CD4-positive, alpha-beta T cell treated with Interleukin-4 for 4 hours (primary cell): ENCODE results near the gene MAP3K6.
A peak's percentile ranks its signal among the peaks of the same experiment; 100 is the strongest.

ENCODE experiments used
- DNase-seq: peaks from one replicate; pipeline ENCODE4 v3.0.0-alpha.2; 2020

The MAP3K6 gene

DNA sequence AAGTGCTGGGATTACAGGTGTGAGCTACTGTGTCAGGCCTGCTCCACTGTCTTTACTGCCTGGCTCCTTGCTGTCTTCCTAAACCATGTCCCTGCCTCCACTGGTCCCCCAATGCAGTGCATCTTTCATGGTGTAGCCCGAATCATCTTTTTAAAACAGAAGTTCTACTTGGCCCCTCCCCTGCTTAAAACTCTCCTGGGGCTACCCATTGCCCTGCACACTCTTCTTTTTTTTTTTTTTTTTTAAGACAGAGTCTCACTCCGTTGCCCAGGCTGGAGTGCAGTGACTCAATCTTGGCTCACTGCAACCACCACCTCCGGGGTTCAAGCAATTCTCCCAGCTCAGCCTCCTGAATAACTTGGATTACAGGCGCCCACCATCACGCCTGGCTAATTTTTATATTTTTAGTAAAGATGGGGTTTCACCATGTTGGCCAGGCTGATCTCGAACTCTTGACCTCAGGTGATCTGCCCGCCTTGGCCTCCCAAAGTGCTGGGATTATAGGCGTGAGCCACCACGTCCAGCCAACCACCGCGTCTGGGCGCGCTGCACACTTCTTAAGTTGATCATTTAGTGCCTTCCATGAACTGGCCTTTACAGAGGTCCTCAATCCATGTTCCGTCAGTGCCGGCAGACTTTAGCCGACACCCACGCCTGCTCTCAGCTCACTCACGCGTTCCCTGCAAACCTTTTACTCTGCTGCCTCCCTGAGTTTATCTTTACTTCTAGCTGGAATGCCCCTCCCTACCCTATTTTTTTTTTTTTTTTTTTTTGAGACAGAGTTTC lies 5.5 kb upstream of the MAP3K6 start:
- DNase-seq, result no peak

DNA sequence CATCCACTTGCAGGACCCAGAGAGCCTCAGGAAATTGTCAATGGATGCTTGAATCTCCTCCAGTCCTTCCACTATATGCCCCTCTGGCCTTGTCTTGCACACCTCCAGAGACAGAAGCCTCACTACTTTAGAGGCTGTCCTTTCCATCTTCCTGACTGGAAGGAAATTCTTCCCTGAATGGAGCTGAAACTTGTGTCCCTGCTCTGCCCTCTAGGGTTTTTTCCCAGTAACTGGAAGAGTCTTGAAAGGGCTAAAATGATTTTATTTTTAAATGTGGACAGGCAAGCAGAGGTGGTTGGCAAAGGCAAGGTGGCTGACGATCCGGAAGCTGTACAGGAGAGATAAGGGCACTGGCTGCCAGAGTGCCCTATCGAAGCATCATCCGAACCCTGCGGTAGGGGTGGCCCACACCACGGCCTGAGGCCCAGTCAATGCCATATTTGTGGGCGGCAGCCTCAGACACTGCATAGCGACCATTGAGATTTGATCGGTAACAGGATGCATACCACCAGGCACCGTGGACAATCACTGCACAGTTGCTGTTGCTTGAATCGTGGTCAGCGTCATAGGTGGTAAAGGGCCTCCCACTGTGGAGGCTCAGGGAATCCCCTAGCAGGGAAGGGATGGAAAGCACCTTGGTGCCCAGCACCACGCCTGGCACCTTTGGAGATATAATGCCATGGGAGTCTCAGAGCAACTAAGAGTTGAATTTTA lies 2.3 kb upstream of the MAP3K6 start:
- DNase-seq, result no peak

DNA sequence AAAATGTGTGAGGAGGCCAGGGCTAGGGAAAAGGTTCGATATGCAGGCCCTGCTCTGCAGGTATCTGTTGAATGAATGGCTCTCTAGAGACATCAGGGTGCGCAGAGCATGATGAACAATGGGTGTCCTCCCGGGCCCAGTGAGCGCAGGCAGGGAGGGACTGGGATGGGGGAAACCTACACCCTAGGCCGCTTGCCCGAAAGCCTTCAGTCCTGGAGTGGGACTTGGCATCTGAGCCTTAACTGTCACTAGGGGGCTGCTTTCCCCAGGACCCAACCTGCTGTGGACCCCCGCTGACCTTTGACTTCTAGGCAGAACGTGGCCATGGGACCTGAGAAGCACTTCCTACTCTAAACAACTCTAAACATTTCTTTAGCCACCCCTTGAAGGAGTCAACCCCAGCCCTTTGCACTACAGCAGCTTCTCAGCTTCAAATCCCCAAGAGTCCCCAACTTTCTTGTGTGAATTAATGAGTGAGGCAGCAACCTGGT lies 444 bp upstream of the MAP3K6 start:
- no peak for DNase-seq

DNA sequence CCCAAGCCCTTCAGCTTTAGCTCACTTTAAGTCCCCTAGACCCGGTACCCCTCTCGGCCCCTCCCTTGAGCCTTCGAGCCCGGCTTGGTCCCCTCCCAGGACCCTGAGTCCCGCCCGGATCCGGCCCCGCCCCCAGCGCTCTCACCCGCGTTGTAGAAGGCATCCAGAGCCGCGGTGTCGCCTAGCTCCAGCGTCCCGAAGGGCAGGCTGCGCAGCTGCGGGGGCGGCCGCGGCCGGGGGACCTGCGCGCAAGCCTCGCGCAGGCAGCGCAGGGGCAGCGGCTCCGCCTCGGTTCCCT lies 699 bp downstream of the MAP3K6 start:
- peak; percentile 62 for DNase-seq

DNA sequence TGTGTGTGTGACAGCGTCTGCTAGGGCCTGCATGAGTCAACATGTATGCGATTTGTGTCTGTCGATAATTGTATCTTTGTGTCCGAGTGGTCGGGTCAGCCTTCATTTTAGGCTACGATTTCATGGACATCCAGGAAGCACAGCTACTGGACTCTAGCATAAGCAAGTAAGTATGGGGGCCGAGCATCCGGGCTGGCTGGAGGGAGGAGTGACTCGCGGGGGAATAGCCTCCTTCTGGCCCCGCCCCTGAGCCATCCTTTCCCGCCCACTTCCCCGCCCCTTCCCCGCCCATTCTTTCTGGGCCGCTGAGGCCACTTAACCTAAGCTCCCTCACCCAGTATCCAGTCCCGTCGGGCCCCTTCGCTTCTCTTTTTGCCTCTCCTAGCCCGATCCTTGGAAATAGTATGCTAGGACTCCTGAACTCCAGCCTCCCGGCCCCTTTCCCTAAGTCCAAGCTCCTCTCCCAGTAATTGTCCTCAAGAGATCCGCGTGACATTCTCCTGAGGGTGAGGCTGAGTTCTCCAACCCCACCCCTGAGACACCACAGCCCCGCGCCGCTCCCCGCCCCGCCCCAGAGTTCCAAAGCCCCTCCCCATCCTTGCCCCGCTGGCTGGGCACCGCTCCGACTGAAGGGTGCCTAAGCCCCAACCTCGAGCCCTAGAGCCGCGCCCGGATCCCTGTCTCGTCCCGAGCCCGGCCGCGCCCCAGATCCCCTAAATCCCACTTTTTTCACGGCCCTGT lies 1.2 kb downstream of the MAP3K6 start:
- DNase-seq, result peak; percentile 70

DNA sequence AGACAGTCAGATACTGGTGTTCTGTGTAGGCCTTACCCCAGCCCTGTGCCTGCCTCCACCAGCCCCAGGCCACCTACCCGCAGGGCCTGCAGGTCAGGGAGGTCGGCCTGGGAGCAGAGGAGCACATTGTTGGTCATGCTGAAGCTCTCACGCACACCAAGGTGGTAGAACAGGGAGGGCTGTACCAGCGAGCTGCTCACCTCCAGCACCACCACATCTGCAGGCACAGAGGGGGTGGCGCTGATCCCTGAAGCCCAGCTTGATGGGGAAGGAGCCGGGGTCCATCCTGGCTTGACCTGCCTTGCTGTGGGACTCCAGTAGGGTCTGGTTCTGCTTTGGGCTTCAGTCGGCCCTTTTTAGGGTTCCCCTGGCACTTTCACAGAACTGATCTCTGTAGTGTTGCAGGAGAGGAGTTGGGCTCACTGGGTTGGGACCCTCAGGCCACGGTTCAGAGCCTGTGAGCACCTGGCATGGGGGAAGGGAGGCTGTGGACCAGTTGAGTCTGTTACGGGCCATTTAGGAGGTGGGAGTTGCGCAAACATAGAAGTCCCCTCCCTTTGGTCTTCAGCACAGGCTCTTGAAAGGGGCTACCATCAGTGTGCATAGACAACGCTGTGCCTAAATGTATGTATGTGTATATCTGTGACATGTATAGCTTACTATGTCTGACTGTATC lies 1.9 kb downstream of the MAP3K6 start:
- DNase-seq, result no peak

DNA sequence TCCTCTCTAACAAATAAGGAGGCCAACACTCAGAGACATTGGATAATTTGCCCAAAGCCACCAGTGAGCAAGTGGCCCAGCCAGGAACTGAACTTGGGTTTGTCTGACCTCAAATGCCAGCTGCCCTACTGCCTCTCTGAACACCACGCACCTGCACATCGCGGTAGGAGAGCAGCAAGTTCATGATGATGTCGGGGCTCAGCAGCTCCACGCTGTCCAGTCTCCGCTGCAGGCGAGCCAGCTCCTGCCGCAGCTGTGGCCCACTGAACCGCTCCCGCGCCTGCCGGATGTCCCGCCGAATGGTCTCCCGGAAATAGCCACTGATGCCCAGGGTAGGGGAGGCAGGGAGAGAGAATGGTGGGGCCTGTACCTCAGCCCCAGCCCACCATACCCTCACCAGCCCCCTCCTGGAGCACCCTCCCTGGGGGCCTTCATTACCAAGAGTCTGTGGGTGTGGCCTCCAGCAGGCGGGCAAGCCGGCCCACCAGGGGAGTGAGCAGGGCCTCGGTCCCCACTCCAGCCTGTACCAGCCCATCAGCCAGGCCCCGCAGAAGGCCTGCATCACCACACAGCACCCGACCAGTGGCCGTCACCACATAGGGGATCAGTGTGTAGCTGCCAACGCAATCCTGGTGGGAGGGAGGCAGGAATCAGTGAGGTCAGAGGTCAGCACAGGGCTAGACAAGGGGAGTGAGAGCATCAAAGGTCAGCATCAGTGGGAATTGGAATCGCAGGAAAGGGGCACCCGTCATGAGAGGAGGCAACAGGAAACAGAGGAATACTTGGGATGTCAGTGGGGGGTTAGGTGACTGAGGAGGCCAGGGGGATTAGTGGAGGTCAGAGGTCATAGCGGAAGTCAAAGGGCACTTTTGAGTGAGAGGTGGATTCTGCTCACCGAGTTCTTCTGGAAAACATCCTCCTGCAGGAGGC lies 2.7 kb downstream of the MAP3K6 start:
- DNase-seq, result no peak

DNA sequence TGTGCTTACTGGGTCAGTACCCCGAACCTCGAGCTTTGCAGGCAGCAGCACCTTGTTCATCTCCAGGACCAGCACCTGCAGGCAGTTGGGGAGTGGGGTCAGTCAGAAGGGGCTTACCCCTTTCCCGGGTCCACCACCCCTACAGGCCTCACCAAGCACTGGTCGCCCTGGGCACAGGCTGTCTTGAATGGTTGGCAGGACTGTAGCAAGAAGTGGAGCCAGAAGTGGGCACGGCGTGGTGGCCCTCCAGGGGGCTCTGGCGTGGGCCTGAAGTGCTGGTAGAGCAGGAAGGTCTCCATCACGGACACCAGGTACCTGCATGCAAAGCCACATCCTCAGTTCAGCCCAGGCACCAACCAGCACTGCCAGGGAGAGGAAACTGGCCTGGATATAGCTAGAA lies 5.2 kb downstream of the MAP3K6 start:
- DNase-seq, result no peak

DNA sequence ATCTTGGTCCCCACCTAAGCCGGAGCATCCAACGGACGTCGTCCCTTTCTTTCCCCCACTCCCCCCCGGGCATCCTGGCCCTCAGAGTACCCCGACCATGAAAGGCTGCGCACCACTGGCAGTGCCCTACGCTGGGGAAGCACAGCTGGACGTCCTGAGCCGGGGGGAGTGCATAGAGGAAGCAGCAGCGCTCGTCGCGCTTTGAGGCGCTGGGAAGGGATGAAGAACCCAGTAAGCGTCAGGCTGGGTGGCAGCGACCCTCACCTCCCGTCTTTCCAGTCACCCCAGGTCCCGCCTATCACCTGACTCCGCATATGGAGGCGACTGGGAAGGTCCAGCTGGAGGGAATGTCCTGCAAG lies 5.7 kb downstream of the MAP3K6 start:
- DNase-seq, result no peak

DNA sequence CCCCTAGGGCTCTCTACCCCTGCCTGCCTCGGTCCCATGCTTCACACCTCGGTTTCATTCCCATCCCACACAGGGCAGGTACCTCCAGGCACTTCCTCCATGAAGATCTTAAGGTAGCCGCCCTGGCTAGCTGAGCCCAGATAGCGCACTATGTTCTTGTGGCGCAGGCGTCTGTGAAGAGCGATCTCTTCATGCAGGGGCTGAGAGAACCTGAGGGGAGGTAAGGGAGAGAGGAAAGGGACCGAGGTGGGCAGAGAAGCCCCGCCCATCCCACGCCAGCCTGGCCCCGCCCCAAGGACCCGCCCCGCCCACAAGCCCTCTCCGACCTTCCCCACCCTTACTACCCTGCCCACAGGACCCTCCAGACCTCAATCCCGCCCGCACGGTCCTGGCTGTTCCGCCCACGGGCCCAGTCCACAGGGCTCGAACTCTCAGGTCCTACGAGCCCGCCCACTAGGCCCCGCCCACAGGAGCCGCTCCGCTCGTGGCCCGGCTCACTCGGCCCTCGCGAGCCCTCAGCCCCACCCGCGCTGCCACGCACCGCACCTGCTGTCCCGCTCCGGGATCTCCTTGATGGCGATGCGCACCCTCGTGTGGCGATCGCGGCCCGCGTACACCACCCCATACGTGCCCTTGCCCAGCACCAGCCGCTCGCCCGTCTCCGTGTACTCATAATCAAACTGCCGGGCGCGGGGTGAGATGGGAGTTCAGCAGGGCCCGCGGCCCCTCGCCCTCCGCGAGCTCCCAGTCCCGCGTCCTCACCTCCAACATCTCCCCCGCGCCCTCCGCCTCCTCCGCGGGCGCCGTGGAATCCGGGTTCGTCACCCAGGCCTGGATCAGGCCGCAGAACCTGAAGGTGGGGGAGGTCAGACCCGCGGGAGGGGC lies 6.4 kb downstream of the MAP3K6 start:
- no peak for DNase-seq

DNA sequence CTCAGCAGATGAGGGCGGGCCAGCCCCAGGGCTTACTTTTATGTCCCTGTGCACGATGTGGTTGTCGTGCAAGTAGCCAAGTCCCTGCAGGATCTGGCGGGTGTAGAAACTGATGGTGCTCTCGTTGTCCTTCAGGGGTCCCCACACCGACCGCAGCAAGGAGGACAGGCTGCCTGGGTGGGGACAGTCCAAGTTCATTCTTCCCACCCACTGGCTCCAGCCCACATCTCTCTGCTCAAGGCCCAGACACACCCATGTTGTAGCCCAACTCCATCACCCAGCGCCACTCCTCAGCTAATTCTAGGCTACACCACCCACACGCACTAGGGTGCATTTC lies 7.0 kb downstream of the MAP3K6 start:
- DNase-seq, result no peak

DNA sequence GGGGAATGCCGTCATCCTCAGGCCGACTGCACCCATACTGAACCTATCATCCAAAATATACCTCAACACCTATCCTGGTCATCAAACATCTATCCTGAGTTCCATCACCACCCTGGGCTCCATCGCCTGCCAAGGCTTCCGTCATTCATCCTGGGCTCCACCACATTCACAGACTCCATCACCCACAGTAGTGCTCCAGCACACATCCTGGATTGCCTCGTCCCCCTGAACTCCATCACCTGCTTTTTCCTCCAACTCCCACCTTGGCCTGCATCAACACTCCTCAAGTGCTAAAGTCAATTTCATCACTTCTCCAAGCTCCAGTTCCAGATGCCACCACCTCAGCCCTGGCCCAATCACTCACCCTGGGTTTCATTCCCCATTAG lies 7.8 kb downstream of the MAP3K6 start:
- DNase-seq, result no peak

DNA sequence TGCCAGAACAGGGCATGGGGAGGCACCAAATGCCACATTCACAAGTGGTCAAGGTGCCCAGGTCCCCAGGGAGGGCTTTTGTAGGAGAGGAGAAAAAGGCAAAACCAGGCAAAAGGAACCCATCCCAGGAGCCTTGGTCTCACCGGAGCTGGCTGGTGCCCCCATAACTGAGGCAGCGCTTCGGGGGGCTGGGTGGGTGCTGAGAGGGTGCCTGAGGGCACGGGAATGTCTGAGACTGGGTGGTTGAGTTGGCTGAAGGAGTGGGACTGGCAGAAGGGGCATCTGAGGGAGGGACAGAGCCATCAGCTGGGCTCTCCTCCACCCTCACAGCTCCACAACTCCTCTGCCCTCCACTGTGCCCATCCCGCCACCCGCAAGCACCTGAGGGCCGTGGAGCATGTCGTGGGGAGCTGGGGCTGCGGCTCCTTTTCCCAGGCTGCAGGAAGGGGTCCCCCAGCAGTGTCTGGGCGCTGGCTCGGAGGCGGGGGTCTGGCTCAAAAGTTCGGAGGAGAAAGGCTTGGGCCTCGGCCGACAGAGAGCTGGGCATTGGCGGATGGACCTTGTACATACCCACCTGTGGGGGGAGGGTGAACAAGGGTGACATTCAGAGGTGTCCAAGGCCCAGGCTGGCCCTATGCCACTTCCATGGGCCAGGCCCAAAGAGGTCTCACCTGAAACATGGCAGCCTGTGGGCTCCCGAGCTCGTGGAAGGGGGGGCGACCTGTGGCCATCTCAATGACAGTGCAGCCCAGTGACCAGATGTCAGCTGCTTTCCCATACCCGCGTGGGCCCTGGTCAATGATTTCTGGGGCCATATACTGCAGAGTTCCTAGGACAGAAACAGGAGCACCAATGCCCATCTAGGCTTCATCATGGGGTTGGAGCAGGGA lies 8.5 kb downstream of the MAP3K6 start:
- no peak for DNase-seq

DNA sequence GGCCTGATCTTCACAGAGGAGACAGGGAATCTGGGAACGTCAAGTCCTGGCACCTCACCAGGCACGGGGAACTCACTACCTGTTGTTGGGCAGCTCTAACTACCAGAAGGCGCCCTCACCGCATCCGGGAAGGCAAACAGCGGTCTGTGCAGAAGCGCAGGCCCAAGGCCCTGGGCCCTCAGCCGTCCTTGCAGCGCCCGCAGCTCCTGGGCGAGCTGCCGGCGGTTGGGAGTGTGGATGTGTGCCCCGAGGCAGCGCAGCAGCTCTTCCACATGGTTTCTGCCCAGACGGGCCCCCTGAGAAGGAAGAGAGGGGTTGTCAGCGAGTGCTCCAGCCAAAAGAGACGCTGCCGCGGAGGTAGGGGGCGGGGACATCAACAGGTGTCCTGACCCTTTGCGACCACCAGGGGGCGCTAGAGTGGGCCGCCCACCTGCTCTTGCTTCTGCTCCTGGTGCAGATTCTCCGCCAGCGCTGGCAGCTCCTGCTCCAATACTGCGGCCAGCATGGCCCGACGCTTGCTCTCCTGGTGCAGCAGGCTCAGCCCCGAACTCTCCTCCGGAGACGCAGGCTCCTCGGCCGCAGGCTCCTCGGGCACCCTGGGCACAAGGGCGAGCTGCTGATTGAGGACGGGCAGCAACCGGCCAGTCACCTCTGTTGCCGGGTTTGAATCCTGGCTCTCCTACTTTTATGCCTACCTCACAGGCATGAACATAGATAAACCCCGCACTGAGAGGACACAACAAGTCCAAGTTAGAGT lies 9.3 kb downstream of the MAP3K6 start:
- DNase-seq, result peak; percentile 75

DNA sequence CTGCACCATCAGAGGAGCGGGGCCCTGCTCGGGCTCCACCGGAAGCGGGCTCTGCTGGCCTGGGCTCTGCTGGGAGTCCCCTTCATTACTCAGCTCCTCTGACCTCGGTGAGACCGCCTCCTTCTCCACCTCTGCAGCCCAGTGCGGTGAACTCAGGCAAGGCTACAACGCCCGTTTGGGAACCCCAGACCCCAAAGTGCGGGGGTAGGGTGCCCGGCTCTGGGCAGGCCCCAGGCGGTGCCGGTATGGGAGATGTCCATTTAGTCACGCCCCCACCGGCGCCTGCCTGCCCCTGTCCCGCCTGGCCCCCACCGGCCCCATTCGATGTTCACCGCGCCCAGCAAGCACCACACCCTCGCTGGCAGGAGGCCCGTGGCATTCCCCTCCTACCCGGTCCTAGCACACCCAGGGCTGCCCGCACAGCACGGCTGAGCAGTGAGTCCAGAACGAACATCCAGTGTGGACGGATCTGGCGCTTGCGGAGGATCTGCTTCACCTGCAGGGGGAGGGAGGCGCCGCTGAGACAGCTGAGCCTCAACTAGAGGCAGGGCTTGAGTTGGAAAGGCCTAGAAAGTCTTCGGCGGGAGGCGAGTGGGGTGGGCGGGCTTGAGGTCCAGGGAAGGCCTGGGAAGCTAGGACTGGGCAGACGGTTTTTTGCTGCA lies 10.0 kb downstream of the MAP3K6 start:
- DNase-seq, result peak; percentile 54

DNA sequence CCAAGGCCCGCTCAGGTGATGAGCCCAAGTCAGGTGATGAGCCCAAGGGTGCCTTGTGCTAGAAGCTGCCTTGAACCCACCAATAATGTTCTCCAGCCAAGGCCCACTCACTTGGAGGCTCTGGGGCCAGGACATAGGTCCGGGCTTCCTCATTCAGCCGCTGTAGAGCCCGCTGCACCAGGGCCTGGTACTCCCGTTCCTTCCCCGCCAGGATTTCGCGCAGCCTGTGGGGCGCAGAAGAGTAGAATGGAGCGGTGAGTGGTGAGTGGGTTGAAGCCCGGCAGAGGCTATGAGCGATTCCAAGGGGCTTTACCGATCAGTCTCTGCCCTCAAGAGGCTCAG lies 10.5 kb downstream of the MAP3K6 start:
- no peak for DNase-seq

DNA sequence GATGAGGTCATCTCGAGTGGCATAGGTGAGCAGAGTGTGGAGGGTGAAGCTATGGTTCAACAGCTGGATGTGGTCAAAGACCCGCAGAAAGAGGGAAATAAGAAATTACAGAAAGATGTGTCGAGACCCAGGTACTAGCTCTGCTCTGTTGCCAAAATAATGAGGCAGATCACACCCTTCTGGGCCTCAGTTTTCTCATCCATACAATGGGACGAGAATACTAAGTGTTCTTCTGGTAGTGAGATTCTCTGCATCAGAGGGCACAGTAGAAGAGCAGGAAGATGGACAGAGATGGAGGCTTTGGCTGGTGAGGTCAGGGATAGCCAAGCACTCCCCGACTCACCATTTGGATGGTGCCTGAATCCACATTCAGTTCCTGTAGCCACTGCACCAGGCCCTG lies 11.1 kb downstream of the MAP3K6 start:
- DNase-seq, result no peak

DNA sequence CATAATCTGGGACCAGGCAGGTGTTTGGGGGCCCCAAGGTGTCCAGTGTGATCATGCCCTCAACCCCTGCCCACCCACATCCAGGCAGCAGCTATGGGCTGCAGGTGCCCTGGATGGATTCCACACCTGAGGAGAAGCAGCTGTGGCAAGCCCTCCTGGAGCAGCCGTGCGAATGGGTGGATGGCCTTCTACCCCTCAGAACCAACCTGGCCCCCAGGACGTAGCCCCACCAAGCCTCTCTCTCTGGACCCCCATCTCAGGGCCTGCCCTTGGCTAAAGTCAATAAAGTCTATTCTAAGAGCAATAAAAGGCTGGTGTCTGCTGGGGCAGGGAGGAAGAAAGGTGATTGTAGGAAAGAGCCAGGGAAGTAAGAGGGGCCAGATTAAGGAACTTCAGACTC lies 13.1 kb downstream of the MAP3K6 start:
- no peak for DNase-seq

DNA sequence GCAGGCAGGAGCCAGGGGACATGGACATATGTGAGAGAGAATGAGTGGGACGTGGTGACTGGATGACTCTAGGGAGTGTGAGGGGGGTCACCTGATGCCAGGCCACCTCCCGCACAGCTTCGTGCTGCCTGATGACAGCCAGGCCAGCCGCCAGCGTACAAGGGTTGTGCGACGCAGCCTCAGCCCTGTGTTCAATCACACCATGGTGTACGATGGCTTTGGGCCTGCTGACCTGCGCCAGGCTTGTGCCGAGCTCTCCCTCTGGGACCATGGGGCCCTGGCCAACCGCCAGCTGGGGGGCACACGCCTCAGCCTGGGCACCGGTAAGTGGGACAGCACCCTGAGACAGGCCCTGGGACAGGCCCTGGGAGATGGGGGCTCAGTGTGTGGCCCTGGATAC lies 13.6 kb downstream of the MAP3K6 start:
- no peak for DNase-seq
